ENCODE data around the gene TAF1B. TPM values are rescaled to one million over a fixed set of nuclear protein-coding genes. Genes with fewer than 3 reads are reported as not detected.

The TAF1B gene
- total and polyA plus RNA-seq, 9 donors: 6.4 to 22.0 (median 14.4) TPM

- TF ChIP-seq POLR2A (IDR thresholded peaks at IDR 0.05) (no peak), CTCF (IDR thresholded peaks at IDR 0.05) (no peak), EP300 (IDR thresholded peaks at IDR 0.05) (no peak)
- Histone ChIP-seq H3K27me3 (no peaks in the 10 kb centered on the region), H3K4me1 (ENCODE audit: insufficient read depth) (peaks cover 4% of the 10 kb centered on the region), H3K9me3 (no peaks in the 10 kb centered on the region), H3K4me3 (no peak overlapping the region), H3K36me3 (no peaks in the 10 kb centered on the region), H3K27ac (peak overlapping the region in 1 of 2 donors; percentile 11)
- 11 to 17% (median 12%) methylated on average over 12 of the region's 12 CpGs for WGBS, 3 donors
- DNase-seq: no peak
- intact Hi-C loops (cut with DNase I): no loop called here
These were observed 127.1 kb downstream of the TAF1B start for GRCh38 chr2:9970200-9971044.

GRCh38 chr2:9971105-9971818 lies 128.0 kb downstream of the TAF1B start:
- no peak for DNase-seq
- Histone ChIP-seq H3K27me3 (no peaks in the 10 kb centered on the region), H3K36me3 (no peaks in the 10 kb centered on the region), H3K4me1 (ENCODE audit: insufficient read depth) (peaks cover 4% of the 10 kb centered on the region), H3K4me3 (no peak overlapping the region), H3K27ac (no peak overlapping the region), H3K9me3 (no peaks in the 10 kb centered on the region)
- 20 to 35% (median 26%) methylated on average over 9 of the region's 9 CpGs for WGBS, 3 donors
- intact Hi-C loops (cut with DNase I): no loop called here
- no peak for TF ChIP-seq POLR2A (IDR thresholded peaks at IDR 0.05)
- TF ChIP-seq EP300 (IDR thresholded peaks at IDR 0.05): no peak
- no peak for TF ChIP-seq CTCF (IDR thresholded peaks at IDR 0.05)

DNA sequence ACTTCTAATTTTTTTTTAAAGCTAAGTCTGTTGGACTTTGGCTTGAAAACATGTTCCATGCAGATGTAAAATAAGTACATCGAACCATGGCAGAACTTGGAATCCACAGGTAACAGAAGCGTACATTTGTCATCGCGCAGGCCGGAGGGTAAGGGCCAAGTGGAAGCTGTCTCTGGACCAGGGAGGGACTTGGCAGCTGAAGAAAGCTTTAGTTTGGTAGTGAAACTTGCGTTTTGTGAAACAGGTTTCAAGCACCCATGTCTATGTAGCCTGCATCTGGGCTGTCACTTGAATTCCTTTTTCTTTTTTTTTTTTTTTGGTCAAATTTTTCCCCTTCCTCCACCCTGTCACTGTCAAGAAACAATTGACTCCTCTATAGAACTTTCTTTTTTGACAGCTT lies 128.6 kb downstream of the TAF1B start:
- Histone ChIP-seq H3K4me1 (ENCODE audit: insufficient read depth) (peaks cover 4% of the 10 kb centered on the region), H3K4me3 (no peak overlapping the region), H3K27ac (no peak overlapping the region), H3K27me3 (no peaks in the 10 kb centered on the region), H3K36me3 (no peaks in the 10 kb centered on the region), H3K9me3 (no peaks in the 10 kb centered on the region)
- no peak for DNase-seq
- intact Hi-C loops (cut with DNase I): no loop called here
- 68 to 80% (median 76%) methylated on average over 6 of the region's 6 CpGs for WGBS, 3 donors
- TF ChIP-seq EP300 (IDR thresholded peaks at IDR 0.05): no peak

DNA sequence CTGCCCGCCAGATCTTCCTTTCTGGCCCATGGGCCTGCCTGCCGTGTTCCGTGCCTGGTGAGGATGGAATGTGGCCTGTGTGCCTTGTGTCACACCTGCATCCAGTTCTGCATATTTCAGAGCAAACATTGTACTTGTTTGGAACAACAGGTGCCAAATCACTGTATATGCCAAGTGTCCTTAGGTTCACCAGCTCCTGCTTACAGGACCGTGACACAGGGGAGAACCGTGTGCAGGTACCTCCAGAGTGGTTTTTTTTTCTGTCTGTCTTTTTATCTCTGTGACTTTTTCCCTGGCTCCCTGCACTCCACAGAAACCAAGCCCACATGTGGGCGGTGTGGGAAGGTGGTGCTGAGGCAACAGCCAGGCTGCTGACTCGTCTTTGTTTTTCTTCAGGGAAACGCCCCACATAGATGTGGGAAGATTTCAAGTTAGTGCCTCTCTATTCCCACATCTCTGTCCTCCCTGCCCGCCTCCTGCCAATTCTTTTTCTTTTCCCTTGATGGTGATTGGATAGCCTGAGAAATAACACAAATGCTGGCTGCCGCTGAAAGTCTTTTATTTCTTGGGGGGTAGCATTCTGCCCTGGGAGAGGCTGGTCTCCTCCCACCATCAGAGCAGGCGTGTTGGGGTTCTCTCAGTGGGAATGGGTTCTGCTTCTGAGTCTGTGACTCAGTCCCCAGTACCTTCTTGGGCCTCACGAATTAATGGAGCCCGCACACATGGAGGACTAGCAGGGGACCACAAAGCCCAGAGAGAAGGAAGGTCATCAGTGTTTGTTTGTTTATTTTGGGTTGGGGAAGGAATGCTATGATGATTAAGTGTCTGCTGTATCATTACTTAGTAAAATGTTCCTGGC lies 129.6 kb downstream of the TAF1B start:
- intact Hi-C loops (cut with DNase I): no loop called here
- WGBS, 3 donors: 62 to 68% (median 66%) methylated on average over 13 of the region's 13 CpGs
- TF ChIP-seq POLR2A (IDR thresholded peaks at IDR 0.05): no peak
- Histone ChIP-seq H3K4me1 (ENCODE audit: insufficient read depth) (peaks cover 4% of the 10 kb centered on the region), H3K27ac (no peak overlapping the region), H3K9me3 (no peaks in the 10 kb centered on the region), H3K27me3 (no peaks in the 10 kb centered on the region), H3K36me3 (no peaks in the 10 kb centered on the region), H3K4me3 (no peak overlapping the region)
- no peak for DNase-seq

DNA sequence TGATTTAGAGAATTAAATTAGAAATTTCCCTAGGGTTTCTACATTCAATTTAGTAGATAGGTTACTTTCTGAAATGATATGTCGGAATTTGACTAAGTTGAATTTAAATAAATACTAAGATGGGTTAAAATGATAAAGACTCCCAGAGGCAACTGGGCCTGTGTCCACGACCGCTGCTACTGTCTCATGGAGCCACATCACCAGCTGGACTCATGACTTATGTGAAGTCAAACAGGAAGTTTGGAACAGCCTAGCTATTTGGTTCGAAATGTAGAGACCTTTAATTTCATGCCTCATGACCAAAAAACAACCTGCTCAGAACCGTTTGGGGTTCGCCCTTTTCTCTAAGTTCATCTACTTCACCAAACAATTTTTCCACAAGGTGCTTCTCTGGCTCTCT lies 130.4 kb downstream of the TAF1B start:
- TF ChIP-seq EP300 (IDR thresholded peaks at IDR 0.05) (no peak), POLR2A (IDR thresholded peaks at IDR 0.05) (no peak), CTCF (IDR thresholded peaks at IDR 0.05) (no peak)
- Histone ChIP-seq H3K27ac (no peak overlapping the region), H3K9me3 (no peaks in the 10 kb centered on the region), H3K27me3 (no peaks in the 10 kb centered on the region), H3K4me3 (no peak overlapping the region), H3K36me3 (no peaks in the 10 kb centered on the region), H3K4me1 (ENCODE audit: insufficient read depth) (peaks cover 4% of the 10 kb centered on the region)
- intact Hi-C loops (cut with DNase I): no loop called here
- DNase-seq: no peak
- 83 to 93% (median 85%) methylated on average over 6 of the region's 6 CpGs for WGBS, 3 donors

Data from ovary (tissue), 9 donors.